GM10248 (cell line): ENCODE data around the gene SETBP1.

Experiments used
- CTCF ChIA-PET: fragments of 300-600 bp; sonication (Branson Sonifier 250); formaldehyde crosslinking; extraction: SDS; loops from one replicate; lab custom pipeline; 2021; ENCODE audit warnings: antibody characterized with exemption; lab: Yijun Ruan, JAX
- POLR2A ChIA-PET: fragments of 350-650 bp; sonication (Branson Sonifier 250); formaldehyde crosslinking; extraction: SDS; loops from one replicate; lab custom pipeline; 2020; ENCODE audit warnings: antibody characterized with exemption; lab: Yijun Ruan, JAX
- DNase-seq: peaks from one replicate; pipeline ENCODE4 v3.0.0; 2012; ENCODE audit errors: extremely low spot score
- CTCF ChIP-seq: IDR thresholded peaks from 2 replicates; pipeline ENCODE4 v1.5.1; 2012; ENCODE audit warnings: mild to moderate bottlenecking, low read depth; ENCODE audit errors: extremely low read depth, missing control alignments, control extremely low read depth

The SETBP1 gene

GRCh38 chr18:45111502-45111848 is 430.8 kb downstream of the SETBP1 start:
- no peak for TF ChIP-seq CTCF
- POLR2A ChIA-PET = no interaction called here
- DNase-seq = no peak
- CTCF ChIA-PET = interaction anchor here (0.8 to 1.3 kb wide), 2 partner anchors 11 to 93 kb away, joined by 3 to 4 read pairs; no protein-coding TSS in a partner anchor

- DNase-seq = no peak
- CTCF ChIA-PET = interaction anchor here (1.4 kb wide), 1 partner anchor 16 kb away, joined by 4 read pairs; no protein-coding TSS in a partner anchor
- no peak for TF ChIP-seq CTCF
- POLR2A ChIA-PET = no interaction called here
Observed at GRCh38 chr18:45112682-45113081, 432.0 kb downstream of the SETBP1 start.

- CTCF ChIA-PET = interaction anchor here (2.0 to 3.1 kb wide), 2 partner anchors 8 to 12 kb away, joined by 7 to 17 read pairs; no protein-coding TSS in a partner anchor
- TF ChIP-seq CTCF = no peak
- DNase-seq = no peak
- POLR2A ChIA-PET = no interaction called here
Observed at GRCh38 chr18:45116116-45116515, 435.4 kb downstream of the SETBP1 start.
